Left forelimb (tissue), 1 donor: ENCODE results near the gene CSHL1.
"Not testable (repeated sequence)": the region's sequence is repeated elsewhere in the genome, so short reads cannot be mapped to it uniquely, and the experiment has no call there.

Source experiments
- DNase-seq: peaks from one replicate; pipeline ENCODE4 v3.0.0-alpha.2; 2018; ENCODE audit warnings: low spot score

CSHL1 gene

DNA sequence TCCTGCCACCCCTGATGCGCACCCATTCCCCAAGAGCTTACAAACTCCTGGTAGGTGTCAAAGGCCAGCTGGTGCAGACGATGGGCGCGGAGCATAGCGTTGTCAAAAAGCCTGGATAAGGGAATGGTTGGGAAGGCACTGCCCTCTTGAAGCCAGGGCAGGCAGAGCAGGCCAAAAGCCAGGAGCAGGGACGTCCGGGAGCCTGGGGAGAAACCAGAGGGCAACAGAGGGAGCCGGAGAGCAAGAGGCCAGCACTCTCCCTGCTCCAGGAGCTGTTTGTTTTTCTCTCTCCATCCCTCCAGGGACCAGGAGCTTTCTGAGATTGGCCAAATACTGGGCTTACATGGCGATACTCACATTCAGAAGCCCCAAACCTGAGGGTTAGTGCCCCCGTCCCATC lies 7.2 kb upstream of the CSHL1 start:
- no peak for DNase-seq

DNA sequence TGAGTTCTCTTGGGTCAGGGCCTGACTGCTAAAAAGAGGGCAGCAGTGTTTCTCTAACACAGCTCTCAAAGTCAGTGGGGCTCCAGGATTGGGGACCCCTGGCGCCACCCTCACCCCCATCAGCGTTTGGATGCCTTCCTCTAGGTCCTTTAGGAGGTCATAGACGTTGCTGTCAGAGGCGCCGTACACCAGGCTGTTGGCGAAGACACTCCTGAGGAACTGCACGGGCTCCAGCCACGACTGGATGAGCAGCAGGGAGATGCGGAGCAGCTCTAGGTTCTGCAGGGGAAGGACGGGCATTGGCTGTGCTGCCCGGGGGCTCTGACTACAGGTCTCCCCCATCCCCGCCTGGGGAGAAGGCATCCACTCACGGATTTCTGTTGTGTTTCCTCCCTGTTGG lies 6.6 kb upstream of the CSHL1 start:
- no peak for DNase-seq

DNA sequence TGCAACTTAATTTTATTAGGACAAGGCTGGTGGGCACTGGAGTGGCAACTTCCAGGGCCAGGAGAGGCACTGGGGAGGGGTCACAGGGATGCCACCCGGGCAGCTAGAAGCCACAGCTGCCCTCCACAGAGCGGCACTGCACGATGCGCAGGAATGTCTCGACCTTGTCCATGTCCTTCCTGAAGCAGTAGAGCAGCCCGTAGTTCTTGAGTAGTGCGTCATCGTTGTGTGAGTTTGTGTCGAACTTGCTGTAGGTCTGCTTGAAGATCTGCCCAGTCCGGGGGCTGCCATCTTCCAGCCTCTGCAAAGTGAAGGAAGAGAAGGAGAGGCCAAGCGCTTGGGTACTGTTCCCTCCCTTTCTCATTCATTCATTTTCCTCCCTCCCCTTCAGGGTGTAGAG lies 6.1 kb upstream of the CSHL1 start:
- DNase-seq = not testable (repeated sequence)

DNA sequence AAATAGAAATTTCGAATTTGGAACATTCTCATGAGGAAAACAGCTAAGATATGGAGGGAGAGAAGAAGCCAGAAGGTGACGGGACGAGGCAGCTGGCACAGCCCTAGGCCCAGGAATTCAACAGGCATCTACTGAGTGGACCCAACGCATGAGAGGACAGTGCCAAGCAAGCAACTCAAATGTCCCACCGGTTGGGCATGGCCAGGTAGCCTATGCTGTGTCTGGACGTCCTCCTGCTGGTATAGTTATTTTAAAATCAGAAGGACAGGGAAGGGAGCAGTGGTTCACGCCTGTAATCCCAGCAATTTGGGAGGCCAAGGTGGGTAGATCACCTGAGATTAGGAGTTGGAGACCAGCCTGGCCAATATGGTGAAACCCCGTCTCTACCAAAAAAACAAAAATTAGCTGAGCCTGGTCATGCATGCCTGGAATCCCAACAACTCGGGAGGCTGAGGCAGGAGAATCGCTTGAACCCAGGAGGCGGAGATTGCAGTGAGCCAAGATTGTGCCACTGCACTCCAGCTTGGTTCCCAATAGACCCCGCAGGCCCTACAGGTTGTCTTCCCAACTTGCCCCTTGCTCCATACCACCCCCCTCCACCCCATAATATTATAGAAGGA lies 5.6 kb upstream of the CSHL1 start:
- DNase-seq = no peak

DNA sequence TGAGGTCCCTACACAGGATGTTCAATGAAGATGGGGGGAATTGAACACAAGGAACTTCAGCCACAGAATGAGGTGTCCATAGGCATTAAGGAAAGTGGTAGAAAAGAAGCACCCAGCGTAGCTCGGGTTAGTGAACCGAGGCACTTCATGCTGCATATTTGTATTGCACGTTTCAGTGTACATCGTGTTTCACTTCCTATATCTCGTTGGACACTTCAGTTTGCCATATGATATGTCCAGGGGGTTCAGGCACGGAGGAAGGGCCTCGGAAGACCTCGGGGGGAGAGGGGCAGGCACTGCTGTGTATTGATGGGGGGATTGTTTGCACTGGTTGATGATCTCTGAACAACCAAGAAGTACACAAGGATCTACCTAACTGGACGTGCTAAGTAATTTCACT lies 4.7 kb upstream of the CSHL1 start:
- DNase-seq = not testable (repeated sequence)

DNA sequence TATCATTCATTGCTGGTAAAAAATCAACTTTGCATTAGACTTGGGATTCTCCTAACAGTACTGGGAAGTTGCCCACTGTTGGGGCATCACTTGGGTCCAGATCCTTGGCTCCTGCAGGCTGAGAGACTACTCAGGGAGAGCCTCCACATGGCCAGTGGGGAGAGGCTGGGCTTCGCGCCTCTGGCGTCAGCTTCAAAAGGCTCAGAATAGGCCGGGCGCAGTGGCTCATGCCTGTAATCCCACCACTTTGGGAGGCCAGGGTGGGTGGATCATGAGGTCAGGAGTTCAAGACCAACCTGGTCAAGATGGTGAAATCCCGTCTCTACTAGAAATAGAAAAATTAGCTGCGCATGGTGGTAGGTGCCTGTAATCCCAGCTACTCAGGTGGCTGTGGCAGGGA lies 3.4 kb upstream of the CSHL1 start:
- no peak for DNase-seq

DNA sequence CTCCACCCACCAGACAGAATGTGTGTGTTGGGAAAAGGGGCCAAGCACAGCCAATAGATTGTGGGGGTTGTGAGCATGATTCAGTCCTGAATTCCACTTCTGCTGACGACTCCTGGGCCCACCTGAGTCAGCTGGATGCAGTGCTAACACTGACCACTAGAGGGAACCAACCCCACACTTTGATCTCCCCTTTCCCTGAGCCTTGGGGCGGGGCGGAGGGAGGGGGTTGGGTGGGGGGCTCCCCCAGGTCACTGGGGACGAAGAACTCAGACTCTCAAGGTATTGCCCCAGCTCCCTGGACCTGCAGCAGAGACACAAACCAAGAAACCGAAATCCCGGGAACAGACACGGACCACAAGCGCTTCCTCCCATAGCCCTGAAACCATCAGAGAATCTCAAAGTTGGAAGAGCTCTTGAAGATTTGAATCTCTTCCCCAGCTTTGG lies 621 bp upstream of the CSHL1 start:
- no peak for DNase-seq

DNA sequence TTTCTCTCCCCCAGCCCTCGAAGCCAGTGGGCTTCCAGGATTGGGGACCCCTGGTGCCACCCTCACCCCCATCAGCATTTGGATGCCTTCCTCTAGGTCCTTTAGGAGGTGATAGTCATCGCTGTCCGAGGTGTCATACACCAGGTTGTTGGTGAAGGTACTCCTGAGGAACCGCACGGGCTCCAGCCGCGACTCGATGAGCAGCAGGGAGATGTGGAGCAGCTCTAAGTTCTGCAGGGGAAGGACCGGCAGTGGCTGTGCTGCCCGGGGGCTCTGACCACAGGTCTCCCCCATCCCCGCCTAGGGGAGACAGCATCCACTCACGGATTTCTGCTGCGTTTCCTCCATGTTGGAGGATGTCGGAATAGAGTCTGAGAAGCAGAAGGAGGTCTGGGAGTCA lies 962 bp downstream of the CSHL1 start:
- no peak for DNase-seq

DNA sequence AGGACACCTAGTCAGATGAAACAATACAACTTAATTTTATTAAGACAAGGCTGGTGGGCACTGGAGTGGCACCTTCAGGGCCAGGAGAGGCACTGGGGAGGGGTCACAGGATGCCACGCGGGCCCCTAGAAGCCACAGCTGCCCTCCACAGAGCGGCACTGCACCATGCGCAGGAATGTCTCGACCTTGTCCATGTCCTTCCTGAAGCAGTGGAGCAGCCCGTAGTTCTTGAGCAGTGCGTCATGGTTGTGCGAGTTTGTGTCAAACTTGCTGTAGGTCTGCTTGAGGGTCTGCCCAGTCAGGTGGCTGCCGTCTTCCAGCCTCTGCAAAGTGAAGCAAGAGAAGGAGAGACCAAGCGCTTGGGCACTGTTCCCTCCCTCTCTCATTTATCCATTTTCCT lies 1.5 kb downstream of the CSHL1 start:
- not testable (repeated sequence) for DNase-seq

DNA sequence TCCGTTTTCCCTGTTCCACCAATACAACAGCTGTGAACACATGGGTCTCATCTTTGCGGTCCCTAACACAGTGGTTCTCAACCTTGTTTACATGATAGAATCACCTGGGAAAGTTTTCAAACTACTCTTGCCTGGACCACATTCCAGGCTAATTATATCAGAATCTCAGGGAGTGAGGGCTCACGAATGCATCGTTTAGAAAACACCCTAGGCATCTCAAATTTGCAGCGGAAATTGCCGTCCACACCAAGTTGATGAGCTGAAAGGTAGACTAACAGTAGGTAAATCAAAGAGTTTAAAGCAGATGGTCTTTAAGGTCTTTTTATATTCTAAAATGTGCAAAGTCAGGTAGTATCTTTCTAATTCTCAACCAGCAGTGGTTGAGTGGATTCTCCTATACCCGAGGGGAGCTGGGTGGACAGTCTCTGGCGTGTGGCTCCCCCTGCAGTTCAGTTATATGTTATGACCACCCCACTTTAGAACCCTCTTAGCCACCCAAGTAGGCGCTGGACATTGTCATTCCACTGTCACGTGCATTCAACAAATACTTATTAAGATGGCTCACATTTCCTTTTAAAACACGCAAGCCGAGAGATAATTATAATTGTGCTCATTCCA lies 3.8 kb downstream of the CSHL1 start:
- DNase-seq = not testable (repeated sequence)

DNA sequence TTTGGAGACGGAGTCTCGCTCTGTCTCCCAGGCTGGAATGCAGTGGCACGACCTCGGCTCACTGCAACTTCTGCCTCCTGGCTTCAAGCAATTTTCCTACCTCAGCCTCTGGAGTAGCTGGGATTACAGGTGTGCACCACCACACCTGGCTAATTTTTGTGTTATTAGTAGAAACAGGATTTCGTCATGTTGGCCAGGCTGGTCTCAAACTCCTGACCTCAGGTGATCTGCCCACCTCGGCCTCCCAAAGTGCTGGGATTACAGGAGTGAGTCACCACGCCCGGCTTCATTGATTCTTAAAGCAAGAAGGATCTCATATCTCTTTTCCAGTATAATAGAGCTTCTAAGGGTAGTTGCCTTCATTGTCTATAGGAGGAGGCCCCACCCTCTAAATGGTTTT lies 6.3 kb downstream of the CSHL1 start:
- not testable (repeated sequence) for DNase-seq

DNA sequence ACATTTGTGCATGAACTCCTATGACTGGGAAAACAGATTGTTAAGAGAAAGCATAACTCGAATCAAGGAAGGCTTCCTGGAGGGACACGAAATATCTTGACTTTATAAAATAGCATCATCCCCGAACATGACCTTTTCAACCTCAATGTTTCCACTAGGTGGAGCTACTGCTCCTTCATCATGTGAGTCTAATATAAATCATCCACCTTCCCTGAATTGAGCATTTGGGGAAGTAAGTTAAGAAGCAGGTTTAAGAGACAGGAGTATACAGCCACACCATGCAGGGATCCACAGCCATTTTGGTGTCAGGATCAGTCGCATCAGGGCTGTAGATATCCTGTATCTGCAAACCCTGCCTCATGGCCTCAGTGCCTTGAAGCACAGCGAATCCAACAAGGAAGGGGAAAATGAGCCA lies 7.3 kb downstream of the CSHL1 start:
- not testable (repeated sequence) for DNase-seq

DNA sequence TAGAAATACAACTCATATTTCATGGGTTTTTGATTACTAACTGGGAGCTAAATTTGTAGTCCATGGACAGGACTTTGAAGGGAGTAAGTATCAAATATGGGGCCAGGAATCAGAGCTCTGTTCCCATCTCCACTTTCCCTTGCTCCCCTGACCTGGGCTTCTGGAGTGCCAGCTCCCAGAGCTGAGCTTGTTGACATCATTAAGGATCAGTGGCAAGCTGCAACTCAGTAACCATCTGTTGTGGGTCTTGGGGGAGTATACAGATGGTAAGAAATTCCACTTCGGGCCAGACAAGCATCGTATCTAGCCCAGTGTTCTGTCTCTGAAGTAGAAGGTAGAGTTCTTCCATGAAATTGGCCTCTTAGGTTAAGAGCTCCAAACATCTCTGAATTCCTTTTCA lies 9.1 kb downstream of the CSHL1 start:
- DNase-seq = not testable (repeated sequence)

DNA sequence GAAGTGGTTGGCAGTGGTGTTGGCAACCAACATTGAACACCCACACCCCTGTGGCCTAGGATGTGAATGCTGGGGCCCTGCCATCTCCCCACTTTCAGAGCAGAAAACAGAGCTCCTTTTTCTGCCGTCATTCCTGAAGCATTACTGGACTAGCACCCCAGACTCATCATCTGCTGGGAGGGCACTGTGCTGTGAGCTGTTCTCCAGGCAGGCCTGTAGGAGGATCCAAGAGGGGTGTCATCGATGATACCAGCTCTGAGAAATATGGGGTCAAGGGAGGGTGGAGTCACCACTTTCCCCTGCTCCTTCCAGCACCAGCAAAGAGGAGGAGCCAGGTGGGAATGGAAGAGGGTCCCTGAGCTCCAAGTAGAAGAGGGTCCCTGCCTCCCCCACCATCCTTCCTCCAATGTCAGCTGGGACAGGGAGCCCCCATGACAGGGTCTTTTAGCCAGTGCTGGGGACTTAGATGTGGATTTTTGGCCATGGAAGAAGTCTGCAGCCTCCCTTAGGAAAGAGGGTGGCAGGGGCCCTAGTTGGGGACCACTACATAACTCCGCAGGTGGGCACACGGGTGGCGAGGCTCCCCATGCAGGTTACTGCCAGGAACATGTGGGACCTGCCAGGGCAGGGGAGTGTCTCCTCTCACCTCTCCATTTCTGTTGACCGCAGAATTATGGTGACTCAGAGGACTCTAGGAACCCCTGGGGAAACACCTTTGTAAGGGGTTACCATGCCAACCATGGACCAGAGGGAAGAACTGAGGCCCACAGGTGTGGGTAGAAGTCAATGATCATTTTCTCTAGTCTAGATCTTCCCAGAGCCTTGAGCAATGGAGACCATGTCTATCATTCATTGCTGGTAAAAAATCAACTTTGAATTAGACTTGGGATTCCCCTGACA lies 11.9 kb downstream of the CSHL1 start:
- not testable (repeated sequence) for DNase-seq

DNA sequence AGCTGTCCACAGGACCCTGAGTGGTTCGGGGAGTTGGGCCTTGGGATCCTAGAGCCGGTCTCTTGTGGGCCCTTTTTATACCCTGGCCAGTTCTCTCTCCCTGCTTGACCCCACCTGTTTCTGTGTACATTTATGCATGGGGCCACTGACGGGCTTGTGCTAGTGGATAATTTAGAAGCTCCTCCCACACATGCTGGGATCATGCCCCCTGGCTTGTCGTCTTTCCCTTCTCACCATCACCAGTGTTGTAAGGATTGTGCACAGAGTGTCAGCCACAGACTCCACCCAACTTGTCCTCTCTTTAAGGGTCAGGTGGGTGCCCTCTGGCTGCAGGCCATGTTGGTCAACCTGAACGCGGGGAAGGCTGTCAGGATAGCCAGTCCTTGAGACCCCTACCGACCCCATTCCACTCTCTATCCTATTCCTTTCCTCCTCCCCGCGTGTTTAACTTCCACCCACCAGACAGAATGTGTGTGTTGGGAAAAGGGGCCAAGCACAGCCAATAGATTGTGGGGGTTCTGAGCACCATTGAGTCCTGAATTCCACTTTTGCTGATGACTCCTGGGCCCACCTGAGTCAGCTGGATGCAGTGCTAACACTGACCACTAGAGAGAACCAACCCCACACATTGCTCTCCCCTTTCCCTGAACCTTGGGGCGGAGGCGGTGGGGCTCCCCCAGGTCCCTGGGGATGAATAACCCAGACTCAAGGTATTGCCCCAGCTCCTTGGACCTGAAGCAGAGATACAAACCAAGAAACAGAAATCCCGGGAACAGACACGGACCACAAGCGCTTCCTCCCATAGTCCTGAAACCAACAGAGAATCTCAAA lies 14.3 kb downstream of the CSHL1 start, which contains the start of gene CSH1:
CSH1 (minus strand) TSS at position 51 of the 831 bp plus-strand sequence. CDS start 63 bp downstream, outside the sequence.
- DNase-seq = not testable (repeated sequence)

DNA sequence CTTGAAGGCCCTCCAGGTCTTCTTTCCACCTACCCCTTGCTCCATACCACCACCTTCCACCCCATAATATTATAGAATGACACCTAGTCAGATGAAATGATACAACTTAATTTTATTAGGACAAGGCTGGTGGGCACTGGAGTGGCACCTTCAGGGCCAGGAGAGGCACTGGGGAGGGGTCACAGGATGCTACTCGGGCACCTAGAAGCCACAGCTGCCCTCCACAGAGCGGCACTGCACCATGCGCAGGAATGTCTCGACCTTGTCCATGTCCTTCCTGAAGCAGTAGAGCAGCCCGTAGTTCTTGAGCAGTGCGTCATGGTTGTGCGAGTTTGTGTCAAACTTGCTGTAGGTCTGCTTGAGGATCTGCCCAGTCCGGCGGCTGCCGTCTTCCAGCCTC lies 16.2 kb downstream of the CSHL1 start:
- not testable (repeated sequence) for DNase-seq

DNA sequence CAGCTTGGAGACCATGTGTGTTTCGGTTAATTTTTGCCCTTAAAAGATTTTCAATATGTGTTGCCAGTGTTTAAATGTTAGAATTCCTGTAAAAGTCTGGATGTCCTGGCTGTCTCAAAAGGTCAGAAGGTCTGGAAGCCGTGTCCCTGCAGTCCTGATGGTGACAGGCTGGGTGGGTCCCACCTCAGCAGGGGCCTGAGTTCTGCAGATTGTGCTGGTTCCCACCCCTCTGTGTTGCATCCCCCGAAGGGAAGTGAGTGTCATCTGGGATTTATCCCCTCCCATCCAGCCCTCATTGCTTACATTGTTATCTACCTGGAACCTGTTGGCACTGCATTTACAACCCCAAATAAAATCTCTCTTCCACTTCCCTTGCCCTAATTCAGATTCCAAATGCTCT lies 17.0 kb downstream of the CSHL1 start:
- DNase-seq = not testable (repeated sequence)

DNA sequence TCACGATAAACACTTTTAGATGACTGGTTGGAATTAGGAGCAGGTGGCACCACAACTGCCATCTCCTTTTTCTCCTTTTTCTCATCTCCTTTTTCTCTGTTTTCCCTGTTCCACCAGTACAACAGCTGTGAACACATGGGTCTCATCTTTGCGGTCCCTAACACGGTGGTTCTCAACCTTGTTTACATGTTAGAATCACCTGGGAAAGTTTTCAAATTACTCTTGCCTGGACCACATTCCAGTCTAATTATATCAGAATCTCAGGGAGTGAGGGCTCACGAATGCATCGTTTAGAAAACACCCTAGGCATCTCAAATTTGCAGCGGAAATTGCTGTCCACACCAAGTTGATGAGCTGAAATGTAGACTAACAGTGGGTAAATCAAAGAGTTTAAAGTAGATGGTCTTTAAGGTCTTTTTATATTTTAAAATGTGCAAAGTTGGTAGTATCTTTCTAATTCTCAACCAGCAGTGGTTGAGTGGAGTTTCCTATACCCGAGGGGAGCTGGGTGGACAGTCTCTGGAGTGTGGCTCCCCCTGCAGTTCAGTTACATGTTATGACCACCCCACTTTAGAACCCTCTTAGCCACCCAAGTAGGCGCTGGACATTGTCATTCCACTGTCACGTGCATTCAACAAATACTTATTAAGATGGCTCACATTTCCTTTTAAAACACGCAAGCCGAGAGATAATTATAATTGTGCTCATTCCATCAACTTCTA lies 18.6 kb downstream of the CSHL1 start:
- DNase-seq = not testable (repeated sequence)

DNA sequence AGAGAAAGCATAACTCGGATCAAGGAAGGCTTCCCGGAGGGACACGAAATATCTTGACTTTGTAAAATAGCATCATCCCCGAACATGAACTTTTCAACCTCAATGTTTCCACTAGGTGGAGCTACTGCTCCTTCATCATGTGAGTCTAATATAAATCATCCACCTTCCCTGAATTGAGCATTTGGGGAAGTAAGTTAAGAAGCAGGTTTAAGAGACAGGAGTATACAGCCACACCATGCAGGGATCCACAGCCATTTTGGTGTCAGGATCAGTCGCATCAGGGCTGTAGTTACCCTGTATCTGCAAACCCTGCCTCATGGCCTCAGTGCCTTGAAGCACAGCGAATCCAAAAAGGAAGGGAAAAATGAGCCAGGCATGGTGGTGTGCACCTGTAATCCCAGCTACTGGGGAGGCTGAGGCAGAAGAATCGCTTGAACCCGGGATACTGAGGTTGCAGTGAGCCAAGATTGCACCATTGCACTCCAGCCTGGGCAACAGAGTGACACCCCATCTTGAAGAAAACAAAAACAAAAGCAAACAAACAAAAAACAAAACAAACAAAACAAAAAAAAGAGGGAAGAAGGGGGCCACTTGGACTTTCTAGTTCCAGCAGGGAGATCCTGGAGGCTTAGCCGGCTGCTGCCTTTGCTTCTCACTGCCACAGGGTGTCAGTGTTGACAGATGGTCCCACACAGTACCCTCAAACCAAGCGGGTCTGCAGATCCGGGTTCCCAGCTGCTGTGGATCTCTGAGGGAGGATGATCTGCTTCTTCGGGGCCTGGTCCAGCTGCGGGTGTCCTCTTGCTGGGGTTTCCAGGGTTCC lies 21.8 kb downstream of the CSHL1 start:
- DNase-seq = not testable (repeated sequence)

DNA sequence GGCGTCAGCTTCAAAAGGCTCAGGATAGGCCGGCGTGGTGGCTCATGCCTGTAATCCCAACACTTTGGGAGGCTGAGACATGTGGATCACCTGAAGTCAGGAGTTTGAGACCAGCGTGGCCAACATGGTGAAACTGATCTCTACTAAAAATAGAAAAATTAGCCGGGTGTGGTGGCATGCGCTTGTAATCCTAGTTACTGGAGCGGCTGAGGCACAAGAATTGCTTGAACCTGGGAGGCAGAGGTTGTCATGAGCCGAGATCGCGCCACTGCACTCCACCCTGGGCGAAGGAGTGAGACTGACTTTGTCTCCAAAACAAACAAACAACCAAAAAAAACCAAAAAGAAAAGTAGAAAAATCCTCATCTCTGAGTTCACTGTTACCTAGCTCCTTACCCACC lies 25.9 kb downstream of the CSHL1 start:
- DNase-seq = not testable (repeated sequence)
